ENCODE results near the gene HDAC2.

- TF ChIP-seq, protein P1, sequence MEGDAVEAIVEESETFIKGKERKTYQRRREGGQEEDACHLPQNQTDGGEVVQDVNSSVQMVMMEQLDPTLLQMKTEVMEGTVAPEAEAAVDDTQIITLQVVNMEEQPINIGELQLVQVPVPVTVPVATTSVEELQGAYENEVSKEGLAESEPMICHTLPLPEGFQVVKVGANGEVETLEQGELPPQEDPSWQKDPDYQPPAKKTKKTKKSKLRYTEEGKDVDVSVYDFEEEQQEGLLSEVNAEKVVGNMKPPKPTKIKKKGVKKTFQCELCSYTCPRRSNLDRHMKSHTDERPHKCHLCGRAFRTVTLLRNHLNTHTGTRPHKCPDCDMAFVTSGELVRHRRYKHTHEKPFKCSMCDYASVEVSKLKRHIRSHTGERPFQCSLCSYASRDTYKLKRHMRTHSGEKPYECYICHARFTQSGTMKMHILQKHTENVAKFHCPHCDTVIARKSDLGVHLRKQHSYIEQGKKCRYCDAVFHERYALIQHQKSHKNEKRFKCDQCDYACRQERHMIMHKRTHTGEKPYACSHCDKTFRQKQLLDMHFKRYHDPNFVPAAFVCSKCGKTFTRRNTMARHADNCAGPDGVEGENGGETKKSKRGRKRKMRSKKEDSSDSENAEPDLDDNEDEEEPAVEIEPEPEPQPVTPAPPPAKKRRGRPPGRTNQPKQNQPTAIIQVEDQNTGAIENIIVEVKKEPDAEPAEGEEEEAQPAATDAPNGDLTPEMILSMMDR (IDR thresholded peaks at IDR 0.05): no peak
- TF ChIP-seq POLR2A (IDR thresholded peaks at IDR 0.05): no peak
Observed at GRCh38 chr6:113969888-113970804, 802 bp downstream of the HDAC2 start.

Measured in esophagus squamous epithelium (tissue), 4 donors.